ENCODE data around the gene RAB25.
"Not testable (repeated sequence)": the region's sequence is repeated elsewhere in the genome, so short reads cannot be mapped to it uniquely, and the experiment has no call there.

The RAB25 gene

DNA sequence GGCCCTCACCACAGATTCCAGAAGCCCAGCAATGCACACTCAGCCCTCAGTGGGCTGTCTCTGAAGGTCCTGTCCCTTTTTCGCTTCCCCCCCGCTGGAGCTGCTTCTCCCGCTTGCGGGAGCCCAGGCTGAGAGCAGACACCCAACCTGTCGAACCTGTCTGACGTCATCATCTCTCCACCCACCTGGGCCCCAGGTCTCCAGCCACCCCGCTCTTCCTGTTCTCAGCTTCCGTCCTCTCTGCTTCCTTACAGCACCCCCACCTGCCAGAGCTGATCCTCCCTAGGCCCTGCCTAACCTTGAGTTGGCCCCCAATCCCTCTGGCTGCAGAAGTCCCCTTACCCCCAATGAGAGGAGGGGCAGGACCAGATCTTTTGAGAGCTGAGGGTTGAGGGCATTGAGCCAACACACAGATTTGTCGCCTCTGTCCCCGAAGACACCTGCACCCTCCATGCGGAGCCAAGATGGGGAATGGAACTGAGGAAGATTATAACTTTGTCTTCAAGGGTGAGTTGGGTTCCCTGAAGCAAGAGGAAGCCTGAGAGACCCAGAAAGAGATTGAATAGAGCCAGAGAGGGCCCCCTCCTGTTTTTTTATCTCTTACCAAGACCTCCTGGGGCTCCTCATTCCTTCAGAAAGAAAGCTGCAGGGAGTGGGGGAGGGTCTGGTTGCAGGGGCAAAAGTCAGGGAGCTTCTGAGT, at the start of gene RAB25:
RAB25 (plus strand) TSS at position 224 of the 700 bp plus-strand sequence; CDS start at position 465, 241 bp downstream.
- no peak for DNase-seq

DNA sequence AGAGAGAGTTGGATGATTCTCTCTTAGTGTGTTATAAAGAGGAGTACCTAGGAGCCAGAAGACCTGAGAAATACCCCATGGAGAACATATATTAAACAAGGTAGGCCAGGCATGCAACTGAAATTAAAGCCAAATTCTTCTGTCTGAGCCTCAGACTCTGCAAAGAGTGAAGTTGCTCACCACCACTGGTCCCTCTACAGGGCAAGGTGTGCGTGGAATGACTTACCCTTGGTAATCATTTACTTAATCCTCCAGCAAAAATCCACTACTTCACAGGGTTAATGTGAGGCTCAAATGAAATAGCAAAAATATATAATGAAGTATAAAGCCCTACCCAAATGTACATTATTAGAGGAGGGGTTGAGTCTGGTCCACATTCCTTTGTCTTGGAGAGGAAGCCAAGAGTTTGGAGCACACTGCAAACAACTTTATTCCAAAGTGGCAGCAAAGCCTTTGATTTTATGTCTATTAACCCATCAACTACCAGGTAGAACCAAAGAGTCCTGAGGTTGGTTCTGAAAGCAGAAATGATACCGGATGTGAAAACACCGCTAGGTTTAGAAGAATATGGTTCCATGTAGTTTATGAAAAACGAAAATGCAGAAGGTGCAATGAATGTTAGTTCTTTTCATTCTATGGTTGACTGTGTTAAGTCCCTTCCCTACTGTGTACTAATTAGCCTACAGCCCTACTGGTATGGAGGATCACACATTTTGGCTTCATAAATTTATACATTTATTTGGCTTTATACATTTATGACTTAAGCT, 48.7 kb upstream of the RAB25 start:
- DNase-seq = no peak

DNA sequence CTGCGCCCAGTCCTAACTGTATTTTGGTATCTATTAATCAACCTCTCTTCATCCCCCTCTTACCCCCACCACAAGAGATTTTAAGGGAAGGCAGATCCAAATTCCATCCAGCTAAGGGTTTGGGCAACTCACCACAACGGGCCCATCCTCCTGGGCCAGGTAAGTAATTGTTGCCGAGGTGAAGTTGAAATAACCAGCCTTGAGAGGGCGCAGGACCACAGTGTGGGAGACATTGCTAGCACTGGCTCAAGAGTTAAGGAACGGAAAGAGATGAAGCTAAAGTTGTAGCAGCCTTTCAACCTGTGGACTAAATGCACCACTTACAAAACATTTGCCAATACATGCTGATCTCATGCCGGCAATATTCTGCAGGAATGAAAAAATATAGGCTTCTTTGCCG, 46.1 kb upstream of the RAB25 start:
- DNase-seq = no peak

DNA sequence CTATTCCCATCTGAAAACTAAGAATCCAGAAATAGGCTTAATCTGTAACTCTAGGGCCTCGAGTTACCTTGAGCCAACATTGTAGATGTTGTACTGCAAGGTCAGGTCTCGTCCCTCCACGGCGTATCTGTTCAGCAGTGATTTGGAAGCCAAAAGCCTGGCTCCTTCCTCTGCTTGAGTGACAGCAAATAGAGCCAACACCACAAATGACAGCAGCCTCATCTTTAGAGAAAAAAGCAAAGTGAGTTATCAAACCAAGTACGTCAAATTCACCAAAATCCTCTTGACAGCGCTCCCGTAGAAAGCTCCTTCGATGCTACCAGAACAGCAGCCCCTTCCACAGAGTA, 41.0 kb upstream of the RAB25 start:
- no peak for DNase-seq

DNA sequence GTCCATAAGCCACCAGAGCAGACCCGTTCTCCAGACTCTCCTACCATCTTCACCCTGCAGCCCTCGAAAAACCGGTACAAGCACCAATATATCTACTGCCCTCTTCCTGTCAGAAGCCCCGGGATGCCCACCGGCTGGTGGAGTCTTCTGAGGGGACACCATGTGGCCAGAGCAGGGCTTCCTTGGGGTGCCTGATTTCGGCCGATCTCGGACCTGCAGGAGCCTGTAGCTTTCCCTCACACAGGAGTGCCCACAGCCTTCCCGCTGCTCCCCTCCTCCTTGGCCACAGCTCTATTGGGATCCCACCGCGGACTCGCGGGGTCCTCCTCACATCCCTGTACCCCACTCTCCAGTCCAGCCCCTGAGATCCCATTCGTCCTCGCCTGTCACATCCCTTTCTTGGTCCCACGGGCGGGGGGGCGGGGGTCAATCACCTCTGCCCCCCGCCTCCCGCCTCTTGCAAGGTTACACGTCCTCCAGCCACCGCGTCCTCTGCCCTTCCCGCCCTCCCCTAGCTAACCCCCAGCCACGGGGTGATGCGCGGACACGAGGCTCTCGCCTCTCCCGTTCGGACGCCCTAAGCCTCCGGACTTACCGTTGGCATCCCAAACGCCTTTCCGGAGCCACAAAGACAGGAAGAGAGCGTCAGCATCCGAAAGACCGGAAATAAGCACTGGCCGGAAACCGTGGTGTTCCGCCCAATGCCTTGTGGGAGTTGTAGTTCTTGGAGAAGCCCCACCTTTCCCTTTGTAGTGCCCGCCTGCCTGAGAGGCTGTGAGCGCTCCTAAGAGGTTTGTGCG, 40.5 kb upstream of the RAB25 start, which contains the start of gene SSR2:
SSR2 (minus strand) TSS at position 659 of the 800 bp plus-strand sequence. CDS start 784 bp downstream, outside the sequence.
- peak; percentile 99 for DNase-seq

DNA sequence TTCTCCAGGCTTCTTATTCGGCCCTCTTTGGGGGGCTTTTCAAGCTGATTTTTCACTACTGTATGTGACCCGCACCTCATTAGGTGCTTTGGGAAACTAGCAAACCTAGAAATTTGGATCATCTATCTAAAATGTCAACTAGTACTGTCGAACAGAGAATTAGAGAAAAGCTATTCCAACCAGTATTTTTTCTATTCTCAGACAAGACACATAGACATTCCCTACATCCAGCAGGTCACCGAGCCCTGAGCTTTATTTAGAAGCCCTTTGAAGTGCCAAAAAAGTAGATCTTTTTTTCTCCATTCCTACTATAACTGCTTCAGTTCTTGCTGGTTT, 39.9 kb upstream of the RAB25 start:
- DNase-seq = no peak

DNA sequence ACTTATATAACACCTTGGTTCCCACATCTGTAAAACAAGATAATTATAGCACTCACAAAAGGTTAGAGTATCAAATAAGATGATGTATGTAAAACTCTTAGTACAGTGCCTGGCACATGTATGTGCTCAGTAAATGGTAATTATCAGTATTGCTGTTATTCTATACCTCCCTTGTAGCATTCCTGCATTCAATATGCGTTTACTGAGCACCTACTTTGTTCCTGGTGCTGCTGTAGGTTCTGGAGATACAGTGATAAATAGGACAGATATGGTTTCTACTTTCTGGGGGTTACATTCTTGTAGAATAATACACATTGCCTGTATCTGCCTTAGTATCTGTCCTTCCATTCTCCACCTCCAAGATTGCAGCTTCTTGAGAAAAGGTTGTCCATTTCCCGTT, 39.0 kb upstream of the RAB25 start:
- DNase-seq = no peak

DNA sequence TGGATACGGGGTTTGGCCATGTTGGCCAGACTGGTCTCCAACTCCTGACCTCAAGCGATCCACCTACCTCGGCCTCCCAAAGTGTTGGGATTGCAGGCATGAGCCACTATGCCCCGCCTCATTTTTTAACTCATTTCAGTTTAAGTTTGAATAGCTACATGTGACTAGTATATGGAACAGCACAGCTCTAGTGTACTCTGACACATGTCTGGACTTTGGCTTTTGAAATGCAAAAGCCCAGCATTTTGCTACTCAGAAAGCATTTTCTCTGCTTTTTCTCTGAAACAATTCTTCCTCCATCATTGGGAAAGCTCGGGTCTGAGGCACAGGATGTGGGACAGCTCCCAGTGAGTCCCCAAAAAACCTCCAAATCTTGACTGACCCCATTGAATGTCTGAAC, 36.2 kb upstream of the RAB25 start:
- DNase-seq = no peak

DNA sequence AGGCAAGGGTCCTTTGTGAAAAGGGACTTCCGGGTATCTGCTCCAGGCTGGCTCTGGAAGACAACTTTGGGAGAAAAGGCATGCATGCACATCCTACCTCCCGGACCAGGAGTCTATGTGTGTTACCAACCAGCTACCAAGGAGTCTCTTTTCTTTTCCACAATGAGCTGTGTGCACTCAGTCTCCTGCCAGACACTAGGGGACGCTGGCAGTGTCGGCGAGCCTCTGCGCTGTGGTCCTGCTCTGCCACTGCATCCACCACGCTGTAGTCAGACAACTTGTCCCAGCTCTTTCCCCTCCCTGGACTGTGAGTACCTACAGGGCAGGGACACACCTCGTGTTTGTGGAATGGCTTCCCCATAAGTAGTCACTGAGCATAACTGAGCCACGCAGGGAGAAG, 35.1 kb upstream of the RAB25 start:
- DNase-seq = peak; percentile 78 to 90

DNA sequence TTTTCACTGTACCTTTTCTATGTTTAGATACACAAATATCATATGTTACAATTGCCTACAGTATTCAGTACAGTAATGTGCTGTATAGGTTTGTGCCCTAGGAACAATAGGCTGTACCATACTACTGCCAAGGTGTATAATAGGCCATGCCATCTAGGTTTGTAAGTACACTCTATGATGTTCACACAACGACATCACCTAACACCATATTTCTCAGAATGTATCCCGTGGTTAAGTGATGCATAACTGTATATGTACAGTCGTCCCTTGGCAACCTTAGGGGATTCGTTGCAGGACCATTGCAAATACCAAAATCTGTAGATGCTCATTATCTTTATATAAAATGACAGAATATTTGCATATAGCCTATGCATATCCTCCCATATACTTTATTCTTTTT, 34.4 kb upstream of the RAB25 start:
- no peak for DNase-seq

DNA sequence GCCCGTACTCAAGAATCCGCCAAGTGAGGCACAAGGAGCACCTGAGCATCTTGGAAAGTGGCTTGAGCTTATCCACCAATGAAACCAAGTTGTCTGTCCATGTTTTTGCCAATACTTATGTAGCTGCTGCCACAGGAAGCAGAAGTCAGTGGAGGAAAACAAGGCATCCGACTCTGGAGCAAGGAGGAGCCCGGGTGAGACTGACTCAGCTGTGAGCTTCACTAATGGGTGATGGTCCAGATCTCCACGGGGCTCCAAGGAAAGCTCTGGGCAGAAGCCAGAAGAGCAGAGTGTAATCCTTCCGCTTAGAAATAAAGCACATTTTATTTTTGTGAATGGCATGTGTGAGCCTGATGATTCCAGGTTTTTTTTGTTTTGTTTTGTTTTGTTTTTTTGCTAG, 27.9 kb upstream of the RAB25 start:
- no peak for DNase-seq

DNA sequence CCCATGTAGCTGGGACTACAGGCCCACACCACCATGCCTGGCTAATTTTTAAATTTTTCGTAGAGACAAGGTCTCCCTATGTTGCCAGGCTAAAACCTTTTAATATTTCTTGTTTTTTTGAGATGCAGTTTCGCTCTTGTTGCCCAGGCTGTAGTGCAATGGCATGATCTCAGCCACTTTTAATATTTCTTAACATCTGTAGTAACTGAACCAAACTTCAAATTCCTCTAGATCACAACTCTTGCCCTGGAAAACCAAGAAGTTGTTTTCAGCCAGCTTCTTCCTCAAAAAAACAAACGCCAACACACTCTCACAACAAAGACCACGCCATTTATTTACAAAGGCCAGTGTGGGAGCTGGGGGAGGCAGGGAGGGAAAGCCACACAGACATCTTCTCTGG, 26.0 kb upstream of the RAB25 start:
- not testable (repeated sequence) for DNase-seq

DNA sequence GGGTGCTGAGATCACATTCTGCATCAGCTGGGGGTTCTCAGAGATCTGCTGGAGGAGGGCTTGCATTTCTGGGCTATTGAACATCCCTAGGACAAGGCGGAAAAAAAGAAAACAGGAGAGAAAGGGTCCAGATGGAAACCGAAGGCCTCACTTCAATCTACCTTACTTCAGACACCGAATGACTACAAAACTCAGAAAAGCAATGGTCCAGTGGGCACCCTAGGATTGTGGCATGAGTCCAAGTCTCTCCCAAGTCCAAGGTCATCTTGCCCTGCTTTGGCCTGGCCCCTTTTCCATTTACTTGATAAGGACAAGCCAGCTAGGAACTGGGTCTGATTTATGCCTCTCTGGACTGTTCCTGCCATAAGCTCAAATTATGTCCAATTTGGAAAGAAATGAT, 18.1 kb upstream of the RAB25 start:
- DNase-seq = no peak

DNA sequence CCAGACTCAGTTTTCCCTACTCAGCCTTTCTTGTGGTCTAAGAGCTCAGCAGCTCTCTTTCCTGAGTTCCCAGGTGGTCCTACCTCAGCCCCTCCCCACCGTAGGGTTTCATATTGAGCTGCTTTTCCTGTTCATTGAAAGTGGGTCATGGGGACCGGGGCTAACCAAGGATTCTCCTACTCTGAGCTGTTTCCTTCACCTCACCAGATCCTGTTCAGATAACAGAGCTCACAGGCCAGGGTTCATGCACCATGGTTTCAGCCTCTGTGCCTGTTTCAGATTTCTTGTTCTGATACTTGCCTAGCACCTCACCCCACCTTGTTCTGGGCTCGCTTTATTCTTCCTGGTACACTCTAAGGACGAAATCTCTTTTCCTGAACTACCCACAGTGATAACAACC, 15.9 kb upstream of the RAB25 start:
- no peak for DNase-seq

DNA sequence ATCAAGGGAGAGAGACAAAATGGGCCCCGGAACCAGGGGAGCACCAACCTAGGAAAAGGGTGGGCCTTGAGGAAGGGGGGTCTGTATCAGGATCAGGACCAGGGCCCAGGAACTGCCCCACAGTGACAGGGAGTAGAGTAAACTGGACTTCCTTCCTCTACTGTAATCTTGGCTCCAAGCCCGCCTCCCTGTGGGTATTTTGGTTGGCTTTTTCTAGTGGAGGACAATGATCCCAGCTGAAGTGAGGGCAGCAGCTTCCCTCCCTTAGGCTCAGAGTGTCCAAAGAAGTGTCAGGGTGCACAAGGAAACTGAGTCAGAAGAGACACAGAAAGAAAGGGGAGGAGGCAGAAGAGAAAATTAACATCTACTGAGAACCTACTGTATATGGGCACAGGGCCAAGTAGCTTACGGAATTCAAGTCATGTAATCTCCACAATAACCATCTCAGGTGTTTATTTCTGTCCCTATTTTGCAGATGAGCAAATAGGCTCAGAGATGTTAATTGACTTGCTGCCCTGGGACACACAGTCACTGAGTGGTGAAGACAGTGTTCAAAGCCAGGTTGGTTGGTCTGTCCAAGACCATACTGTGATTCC, 12.2 kb upstream of the RAB25 start:
- DNase-seq = no peak

DNA sequence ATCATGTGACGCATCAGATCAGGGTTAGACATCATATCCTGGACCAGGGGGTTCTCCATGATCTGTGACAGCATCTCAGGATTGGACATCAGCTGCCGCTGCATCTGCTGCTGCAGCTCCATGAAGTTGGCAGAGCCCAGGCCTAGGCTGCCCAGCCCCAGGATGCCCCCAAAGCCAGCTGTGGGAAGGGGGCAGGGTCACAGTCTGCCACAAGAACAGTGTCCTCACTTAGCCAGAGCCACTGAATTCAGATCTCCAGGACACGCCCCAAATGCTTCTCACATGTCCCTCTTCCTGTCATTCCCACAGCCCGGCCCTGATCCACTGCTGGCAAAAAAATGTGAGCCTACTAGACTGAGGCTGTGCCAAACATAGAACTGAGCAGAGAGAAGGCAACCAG, 10.6 kb upstream of the RAB25 start:
- DNase-seq = no peak

DNA sequence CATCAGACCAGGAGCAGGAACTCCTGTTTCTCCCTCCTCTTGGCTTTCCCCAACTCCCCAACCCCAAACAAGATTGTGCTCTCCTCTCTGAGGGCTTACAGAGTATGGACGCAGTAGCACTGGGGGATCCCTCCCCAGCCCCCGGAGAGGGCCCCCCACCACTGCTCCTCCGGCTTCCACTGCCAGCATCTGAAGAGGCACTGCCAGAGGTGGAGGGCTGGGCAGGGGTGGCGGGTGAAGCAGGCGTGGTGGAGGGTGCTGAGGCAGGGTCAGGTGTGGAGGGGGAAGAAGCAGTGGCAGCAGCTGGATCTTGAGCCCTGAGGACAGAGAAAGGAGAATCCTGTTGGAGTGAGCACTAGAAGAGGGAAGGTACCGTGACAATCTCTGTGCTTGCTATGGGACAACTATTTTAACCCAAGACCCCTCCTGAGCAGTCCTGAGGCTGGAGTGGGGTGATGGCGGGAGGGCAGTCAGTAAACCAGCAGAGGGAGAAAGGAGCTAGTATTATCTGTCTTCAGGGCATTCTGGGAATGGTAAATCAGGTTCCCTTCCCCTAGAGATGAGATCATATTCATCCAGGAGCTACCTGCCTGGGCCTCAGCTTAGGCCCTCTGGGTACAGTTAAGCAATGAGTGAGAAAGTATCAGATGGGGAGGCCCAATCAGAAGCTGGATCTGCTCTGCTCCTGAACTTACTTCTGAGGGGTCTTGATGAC, 9.8 kb upstream of the RAB25 start:
- no peak for DNase-seq

DNA sequence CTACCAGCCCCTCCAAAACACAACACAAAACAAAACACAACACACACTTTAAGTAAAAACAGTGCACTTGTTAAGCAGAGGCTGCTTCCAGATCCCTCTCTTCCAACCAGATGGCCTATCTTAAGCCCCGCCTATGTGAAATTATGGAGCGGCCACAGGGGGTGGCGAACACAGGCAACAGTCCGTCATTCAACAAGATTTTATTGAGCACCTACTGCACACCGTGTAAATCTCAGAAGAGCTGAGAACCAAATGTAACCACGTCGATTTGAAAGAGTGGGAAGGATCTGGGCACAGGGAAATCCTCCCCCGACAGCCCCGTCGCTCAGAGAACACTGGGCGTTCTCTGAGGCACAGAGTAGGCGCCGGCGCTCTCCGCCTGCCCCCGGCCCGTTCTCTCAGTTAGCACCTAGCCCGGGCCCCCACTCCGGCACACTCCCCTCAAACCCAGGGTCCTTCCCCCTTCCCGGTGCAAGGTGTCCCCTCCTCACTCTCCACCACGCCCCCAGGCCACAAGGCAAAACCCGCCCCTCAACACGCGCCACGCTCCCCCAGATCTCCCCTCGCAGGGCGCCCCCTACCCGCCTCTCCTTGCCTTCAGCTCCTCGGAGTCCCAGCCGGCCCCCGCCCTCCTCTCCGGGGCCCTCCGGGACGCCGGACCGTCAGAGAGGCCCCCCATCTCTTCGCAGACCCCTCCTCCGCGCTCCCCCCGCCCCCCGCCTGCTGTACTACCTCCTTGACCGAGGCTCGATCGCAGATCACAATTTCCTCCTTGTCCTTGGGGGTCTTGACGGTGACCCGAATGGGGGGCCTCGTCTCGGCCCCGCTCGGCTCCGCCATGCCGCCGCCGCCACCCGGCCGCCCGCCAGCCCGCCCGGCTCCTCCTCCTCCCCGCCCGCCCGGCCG, 7.8 kb upstream of the RAB25 start:
- peak; percentile 80 to 86 for DNase-seq

DNA sequence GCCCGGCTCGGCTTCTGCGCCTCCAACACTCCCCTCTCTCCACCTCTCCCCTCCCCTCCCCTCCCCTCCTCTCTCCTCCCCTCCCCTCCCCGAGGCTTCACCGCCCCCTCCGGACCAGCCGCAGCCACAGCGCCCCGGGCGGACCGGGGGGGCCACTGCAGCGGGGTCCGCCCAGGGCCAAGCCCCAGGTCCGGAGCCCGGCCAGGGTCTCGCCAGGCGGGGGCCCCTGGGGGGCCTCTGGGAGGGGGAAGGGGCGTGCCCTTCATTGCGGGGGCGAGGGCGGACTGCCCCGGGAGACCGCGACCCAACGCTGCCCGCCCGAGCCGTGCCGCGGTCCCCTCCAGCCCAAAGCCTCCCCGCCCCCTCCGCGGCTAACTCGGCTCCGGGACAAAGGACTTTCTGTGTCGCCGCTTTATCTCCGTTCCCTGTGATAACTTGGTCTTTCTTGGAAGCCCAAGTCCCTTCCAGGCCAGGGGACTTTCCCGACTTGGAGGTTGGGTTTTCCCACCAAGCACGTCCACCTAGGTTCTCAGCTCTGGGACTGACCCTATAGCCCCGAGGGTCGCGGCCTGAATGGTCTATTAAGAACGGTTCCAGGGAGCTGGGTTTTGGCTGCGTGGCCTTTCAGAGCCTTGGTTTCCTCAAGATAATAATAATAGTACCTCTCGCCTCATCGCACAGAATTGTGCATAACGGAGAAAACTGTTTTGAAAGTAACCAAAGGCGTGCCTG, 7.0 kb upstream of the RAB25 start, which contains the start of gene UBQLN4:
UBQLN4 (minus strand) TSS at position 31 of the 732 bp plus-strand sequence. CDS start 97 bp downstream, outside the sequence.
- peak; percentile 91 to 93 for DNase-seq

DNA sequence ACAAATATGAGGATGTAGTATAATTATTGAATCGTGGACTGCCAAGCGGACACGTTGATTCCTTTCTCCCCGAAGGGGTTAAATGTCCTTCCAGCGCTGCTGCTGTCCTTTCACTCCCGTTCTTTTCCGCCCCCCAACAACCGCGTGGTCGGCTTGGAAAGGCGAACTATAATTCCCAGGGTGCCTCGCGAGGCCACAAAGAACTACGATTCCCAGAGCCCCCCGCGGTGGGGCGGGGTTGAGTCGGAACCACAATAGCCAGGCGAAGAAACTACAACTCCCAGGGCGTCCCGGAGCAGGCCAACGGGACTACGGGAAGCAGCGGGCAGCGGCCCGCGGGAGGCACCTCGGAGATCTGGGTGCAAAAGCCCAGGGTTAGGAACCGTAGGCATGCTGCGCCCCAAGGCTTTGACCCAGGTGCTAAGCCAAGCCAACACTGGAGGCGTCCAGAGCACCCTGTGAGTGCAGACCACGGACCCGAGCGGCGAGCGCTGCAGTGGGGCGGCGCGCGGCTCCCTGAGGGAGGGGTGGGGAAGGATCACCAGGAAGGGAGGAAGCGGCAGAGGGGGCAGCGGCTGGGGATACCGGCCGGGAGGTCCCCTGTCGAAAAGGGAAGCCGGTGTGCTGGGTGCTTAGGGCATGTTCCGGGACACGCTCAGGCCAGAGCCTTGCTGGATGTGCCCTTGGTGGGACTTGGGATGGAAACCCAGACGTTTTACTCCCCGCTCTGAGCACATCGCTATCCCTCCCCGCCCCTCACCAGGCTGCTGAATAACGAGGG, 6.3 kb upstream of the RAB25 start, which contains the start of gene LAMTOR2:
LAMTOR2 (plus strand) TSS at position 283 of the 781 bp plus-strand sequence; CDS start at position 391, 108 bp downstream.
- DNase-seq = peak; percentile 100

All from SHP77 (cell line).